Measurements from ENCODE around the gene PHKG2.
"Not testable (repeated sequence)": the region's sequence is repeated elsewhere in the genome, so short reads cannot be mapped to it uniquely, and the experiment has no call there.

PHKG2 gene, protein sequence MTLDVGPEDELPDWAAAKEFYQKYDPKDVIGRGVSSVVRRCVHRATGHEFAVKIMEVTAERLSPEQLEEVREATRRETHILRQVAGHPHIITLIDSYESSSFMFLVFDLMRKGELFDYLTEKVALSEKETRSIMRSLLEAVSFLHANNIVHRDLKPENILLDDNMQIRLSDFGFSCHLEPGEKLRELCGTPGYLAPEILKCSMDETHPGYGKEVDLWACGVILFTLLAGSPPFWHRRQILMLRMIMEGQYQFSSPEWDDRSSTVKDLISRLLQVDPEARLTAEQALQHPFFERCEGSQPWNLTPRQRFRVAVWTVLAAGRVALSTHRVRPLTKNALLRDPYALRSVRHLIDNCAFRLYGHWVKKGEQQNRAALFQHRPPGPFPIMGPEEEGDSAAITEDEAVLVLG

DNA sequence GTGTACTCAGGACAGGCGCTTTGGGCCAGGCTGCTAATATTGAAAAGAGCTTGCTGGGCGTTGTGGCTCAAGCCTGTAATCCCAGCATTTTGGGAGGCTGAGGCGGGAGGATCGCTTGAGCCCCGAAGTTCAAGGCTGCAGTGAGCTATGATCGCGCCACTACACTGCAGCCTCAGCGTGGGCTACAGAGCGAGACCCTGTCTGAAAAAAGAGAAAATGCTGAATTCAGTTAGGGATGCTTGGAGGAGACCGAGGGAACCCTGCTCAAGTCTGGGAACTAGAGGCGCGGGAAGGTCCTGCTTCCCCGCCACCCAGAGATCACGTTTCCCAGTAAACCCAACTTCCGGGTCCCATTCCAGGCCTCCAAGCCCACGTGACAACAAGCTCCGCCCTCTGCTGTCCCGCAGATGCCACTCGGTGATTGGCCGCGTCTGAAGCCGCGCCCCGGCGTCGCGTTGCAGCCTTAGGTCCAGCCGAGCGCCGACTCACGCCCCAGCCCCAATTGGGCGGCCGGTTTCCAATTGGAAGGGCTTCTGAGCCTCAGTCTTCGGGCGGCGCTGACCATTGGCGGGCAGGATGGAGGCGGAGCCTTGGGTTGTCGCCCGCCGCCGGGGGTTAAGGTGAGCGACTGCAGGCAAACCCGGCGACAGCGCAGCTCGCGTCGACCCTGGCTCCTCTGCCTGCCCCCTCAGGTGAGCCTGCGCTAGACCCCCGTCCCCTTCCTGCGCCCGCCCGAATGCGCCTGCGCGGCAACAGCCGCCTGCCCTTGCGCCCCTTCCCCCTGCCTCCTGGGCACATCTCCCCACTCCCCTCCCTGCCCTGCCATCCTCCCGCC, at the start of gene PHKG2:
Gene PHKG2, plus strand, starts transcription at position 627 of the 835 bp plus-strand sequence. CDS start 396 bp downstream, outside the sequence.
- peak; percentile 84 to 91 for DNase-seq (ENCODE audit: low read depth in 2 of 2)

DNA sequence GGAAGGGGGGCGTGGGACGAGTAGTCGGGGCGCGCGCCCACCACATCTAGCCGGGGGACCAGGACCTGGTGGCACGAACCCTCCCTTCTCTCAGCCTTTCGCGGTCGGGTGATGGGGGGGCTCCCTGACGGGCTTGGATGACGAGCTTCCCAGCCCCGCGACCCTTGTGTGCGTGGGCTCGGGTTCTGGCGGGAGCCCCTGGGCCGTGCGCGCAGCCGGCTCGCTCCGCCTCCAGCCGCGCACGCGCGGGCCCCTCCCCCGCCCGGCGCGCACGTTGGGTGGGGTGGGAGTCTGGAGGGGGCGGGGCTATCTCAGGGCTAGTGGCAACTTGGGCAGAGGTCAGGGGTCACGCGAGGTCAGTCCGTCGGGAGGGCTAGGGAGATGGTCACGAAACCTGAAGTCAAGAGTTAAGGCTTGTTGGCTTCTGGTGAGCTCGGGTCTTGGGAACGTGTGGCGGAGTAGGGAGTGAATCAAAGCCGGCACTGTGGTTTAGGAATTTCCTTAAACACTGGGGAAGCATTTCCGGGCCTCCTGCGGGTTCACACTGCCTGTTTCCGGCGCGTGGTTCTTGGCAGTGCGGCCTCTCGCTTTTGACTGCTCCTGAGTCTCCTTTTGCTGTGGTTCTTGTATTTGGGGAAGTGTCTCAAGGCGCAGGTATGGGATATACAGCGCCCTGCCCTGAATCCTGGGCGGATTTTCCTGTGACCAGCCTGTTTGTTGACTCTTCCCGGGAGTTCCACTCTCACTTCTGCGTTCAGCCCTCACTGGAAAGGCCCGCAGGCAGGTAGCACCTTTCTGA, 49.2 kb upstream of the PHKG2 start, which contains the start of gene SRCAP:
Gene SRCAP, plus strand, starts transcription at position 356 of the 799 bp plus-strand sequence. CDS start 1,654 bp downstream, outside the sequence.
- peak; percentile 69 to 76 for DNase-seq (ENCODE audit: low read depth in 2 of 2)

DNA sequence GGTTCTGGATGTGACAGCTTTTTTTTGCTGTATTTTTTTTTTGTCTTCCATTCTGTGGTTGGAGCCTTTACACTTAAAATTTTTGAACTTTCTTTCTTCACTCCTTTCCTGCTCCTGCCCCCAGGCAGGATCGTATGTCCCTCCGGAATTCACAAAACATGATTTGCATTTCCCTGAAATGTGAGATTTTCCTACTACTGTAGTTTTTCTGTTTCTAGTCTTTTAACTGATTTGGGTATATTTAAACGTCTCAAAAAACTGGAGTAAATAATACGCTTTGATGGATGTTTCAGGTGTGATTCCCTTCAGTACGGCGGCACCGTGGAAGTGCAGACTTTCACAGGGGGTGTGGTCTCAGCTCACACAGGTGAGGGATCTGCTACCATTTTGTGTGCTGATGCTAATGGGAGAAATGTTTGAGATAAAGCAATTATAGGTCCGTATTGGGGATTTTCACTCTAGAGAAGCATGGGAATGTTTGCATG, 48.6 kb upstream of the PHKG2 start:
- DNase-seq (ENCODE audit: low read depth in 2 of 2) = no peak

DNA sequence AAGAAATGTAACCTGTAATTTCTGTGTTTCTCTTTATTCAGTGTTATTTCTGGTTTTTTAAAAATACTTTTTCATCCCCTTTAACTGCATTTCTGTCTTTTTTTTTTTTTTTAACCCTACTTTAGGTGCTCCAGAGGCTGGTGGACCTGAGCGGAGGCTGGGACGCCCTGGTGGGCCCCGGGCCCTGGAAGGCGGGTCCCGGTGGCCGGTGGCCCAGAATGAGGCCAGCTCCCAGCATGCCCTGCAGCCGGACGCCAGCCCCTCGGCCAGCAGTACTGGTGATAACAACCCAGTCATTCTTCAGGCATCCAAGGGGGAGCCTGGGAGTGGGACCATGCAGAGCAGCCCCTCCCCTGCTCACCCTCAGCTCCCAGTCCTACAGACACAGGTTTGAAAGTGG, 47.7 kb upstream of the PHKG2 start:
- no peak for DNase-seq (ENCODE audit: low read depth in 2 of 2)

DNA sequence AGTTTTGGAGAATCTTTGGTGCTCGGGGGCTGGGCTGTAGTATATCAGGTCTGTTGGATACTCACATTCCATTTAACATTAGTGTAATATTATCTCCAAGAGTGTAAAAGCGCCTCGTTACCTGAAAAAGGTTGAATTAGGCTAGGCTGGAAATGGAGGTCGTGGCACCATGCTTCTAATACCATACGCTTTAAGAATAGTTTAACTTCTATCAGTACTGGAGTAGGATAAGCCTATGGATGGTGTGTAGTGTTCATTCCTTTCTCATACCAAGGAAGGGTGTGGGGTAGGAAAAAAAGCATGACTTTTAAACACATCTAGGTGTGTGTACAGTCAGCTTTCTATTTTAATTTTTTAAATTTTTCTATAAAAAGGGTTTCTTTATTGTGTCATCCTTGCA, 47.3 kb upstream of the PHKG2 start:
- DNase-seq (ENCODE audit: low read depth in 2 of 2) = no peak

DNA sequence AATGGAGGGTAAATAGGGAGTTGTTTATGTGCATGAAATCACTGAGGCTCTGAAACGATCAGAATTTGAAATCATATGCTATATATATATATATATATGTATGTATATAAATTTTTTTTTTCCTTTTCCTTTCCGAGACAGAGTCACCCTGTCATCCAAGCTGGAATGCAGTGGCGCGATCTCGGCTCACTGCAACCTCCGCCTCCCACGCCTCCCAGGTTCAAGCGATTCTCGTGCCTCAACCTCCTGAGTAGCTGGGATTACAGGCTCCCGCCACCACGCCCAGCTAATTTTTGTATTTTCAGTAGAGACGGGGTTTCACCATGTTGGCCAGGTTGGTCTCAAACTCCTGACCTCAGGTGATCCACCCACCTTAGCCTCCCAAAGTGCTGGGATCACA, 45.2 kb upstream of the PHKG2 start:
- not testable (repeated sequence) for DNase-seq (ENCODE audit: low read depth in 2 of 2)

DNA sequence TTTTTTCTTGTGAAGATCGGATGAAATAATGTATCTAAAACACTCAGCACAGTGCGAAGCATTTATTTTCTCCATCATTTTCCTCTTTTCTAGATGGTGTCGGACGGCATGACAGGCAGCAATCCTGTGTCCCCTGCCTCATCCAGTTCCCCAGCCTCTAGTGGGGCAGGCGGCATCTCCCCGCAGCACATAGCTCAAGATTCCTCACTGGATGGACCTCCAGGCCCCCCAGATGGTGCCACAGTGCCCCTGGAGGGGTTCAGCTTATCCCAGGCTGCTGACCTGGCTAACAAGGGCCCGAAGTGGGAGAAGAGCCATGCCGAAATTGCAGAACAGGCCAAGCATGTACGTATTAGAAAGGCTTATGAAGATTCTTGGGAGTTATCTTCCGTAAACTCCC, 44.3 kb upstream of the PHKG2 start:
- no peak for DNase-seq (ENCODE audit: low read depth in 2 of 2)

DNA sequence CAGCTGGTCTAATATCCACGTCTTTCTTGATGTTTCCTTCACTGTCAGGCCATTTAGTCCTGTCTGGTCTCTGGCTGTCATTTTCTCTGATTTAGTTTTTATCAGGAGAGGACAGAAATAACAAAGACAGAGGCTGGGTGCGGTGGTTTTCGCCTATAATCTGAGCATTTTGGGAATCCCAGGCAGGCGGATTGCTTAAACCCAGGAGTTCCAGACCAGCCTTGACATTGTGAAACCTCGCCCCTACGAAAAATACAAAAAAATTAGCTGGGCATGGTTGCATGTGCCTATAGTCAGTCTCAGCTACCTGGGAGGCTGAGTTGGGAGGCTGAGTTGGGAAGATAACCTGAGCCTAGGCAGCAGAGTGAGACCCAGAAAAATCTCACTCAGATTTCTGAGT, 42.2 kb upstream of the PHKG2 start:
- DNase-seq (ENCODE audit: low read depth in 2 of 2) = no peak

DNA sequence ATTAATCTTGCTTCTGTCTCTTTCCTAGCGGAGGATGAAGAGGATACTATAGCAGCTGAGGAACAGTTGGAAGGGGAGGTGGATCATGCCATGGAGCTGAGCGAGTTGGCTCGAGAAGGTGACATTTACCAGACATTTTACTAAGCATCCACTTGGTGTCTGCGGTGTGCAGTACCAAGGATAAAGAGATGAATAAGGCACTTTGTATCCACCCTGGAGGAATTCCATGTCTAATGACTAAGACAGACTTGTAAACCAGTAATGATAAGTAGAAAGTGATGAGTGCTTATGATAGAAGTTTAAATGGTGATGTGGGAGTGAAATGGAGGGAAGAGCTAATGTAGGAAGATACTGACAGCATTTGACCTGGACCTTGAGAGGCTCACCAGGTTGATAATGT, 37.3 kb upstream of the PHKG2 start:
- no peak for DNase-seq (ENCODE audit: low read depth in 2 of 2)

DNA sequence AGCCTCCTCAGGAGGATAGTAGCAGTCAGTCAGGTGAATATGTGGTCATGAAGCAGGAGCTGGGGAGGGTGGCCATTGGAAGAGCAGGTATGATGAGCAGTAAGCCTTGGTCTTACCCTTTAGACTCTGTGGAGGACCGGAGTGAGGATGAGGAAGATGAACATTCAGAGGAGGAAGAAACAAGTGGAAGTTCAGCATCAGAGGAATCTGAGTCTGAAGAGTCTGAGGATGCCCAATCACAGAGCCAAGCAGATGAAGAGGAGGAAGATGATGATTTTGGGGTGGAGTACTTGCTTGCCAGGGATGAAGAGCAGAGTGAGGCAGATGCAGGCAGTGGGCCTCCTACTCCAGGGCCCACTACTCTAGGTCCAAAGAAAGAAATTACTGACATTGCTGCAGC, 36.5 kb upstream of the PHKG2 start:
- DNase-seq (ENCODE audit: low read depth in 2 of 2) = no peak

DNA sequence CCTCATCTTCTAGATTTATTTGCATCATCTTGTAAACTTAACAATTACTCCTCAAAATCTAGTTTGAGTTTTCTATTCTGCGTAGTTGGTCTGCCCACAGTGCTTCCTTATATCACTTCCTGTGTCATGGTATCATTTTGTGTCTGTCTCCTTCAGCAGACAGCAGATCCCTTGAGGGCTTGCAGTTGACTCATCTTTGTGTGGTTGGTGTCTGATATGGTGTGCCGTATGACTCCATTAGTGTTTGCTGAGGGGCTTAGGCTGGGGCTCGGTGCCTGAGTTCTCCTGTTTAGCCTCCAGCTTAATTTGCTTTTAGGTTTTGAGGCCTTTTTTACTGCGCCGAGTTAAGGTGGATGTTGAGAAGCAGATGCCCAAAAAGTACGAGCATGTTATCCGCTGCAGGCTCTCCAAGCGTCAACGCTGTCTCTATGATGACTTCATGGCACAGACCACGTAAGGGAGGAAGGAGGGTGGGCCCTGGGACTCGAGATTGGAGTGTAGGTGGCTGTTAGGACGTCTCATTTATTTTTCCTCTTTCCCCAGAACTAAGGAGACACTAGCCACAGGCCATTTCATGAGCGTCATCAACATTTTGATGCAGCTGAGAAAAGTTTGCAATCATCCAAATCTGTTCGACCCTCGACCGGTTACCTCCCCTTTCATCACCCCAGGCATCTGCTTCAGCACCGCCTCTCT, 32.3 kb upstream of the PHKG2 start:
- peak; percentile 32 to 38 for DNase-seq (ENCODE audit: low read depth in 2 of 2)

DNA sequence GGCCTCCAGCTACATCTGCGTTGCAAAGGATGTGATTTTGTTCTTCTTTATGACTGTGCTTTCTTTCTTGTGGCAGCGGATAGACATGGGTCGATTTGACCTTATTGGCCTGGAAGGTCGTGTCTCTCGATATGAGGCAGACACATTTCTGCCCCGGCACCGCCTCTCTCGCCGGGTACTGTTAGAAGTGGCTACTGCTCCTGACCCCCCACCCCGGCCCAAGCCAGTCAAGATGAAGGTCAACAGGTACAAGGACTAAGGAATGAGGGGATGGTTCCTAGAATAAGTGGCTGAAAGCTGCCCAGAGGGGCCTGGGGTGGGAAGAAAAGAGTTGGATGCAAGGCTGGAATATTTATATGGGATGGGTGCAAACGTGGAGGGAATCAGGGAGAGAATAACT, 28.1 kb upstream of the PHKG2 start:
- no peak for DNase-seq (ENCODE audit: low read depth in 2 of 2)

DNA sequence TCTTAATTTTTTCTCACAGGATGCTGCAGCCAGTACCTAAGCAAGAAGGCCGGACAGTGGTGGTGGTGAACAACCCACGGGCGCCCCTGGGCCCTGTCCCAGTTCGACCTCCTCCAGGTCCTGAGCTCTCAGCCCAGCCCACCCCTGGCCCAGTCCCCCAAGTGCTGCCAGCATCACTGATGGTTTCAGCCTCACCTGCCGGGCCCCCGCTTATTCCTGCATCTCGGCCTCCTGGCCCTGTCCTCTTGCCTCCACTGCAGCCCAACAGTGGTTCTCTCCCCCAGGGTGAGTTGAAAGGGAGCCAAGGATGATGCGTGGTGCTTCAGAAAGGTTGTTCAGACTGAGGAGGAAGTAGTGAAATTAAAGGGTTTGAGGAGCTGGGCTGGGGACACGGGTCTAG, 27.5 kb upstream of the PHKG2 start:
- DNase-seq (ENCODE audit: low read depth in 2 of 2) = no peak

DNA sequence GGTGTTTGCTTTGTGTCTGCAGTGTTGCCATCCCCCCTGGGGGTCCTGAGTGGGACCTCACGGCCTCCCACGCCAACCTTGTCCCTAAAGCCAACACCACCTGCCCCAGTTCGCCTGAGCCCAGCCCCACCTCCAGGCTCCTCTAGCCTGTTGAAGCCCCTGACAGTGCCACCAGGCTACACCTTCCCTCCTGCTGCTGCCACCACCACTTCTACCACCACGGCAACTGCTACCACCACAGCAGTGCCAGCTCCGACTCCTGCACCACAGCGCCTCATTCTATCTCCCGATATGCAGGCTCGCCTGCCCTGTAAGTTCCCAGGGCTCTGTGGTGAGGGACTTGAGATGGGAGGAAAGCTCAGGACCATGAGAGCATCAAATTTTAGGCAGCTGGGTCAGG, 27.1 kb upstream of the PHKG2 start:
- DNase-seq (ENCODE audit: low read depth in 2 of 2) = no peak

DNA sequence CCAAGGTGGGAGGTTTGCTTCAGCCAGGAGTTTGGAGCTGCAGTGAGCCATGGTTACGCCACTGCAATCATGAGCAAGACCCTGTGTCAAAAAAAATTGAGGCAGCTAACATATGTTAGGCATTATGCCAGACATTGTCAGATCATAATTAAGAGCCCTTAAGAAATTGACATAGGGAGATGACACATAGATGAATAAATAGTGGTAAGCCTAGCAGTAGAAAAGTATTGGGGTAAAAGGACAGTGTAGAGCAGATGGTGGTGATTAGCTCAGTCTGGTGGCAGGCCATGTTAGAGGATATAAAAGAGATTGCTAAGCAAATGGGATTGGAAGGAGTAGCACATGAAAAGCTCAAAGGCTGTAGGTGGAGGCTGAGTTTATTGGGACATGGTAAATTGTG, 26.6 kb upstream of the PHKG2 start:
- no peak for DNase-seq (ENCODE audit: low read depth in 2 of 2)

DNA sequence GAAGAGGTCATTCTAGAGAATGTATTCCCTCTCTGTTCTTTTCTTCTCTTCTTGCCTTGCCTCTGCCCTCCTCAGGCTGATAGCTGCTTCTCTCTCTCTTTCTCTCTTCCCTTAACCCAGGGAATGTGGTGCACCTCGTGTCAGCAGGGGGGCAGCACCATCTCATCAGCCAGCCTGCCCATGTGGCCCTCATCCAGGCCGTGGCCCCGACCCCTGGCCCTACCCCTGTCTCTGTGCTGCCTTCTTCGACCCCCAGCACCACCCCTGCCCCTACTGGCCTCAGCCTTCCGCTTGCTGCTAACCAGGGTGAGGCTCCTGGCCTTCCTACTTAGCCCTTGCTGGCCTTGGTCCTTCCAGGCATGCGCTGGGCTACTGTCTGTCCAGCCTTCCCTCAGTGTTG, 25.8 kb upstream of the PHKG2 start:
- DNase-seq (ENCODE audit: low read depth in 2 of 2) = no peak

DNA sequence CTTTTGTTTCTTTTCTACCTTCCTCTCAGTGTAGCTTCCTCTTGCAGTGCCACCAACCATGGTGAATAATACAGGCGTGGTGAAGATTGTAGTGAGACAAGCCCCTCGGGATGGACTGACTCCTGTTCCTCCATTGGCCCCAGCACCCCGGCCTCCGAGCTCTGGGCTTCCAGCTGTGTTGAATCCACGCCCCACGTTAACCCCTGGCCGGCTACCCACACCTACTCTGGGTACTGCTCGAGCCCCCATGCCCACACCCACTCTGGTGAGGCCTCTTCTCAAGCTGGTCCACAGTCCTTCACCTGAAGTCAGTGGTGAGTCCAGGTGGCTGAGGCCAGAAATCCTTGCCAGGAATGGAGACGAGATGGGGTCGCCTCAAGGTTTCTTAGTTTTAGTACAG, 25.3 kb upstream of the PHKG2 start:
- DNase-seq (ENCODE audit: low read depth in 2 of 2) = no peak

DNA sequence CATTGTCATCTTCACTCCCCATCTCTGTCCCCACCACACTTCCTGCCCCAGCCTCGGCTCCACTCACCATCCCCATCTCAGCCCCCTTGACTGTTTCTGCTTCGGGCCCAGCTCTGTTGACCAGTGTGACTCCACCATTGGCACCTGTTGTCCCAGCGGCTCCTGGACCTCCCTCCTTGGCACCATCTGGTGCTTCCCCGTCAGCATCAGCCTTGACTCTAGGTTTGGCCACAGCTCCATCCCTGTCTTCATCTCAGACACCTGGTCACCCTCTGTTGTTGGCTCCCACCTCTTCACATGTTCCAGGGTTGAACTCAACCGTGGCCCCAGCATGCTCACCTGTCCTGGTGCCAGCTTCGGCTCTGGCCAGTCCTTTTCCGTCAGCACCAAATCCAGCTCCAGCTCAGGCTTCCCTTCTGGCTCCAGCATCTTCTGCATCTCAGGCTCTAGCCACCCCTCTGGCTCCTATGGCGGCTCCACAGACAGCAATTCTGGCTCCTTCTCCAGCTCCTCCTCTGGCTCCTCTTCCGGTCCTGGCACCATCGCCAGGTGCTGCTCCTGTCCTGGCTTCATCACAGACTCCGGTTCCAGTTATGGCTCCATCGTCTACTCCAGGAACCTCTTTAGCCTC, 24.4 kb upstream of the PHKG2 start:
- no peak for DNase-seq (ENCODE audit: low read depth in 2 of 2)

DNA sequence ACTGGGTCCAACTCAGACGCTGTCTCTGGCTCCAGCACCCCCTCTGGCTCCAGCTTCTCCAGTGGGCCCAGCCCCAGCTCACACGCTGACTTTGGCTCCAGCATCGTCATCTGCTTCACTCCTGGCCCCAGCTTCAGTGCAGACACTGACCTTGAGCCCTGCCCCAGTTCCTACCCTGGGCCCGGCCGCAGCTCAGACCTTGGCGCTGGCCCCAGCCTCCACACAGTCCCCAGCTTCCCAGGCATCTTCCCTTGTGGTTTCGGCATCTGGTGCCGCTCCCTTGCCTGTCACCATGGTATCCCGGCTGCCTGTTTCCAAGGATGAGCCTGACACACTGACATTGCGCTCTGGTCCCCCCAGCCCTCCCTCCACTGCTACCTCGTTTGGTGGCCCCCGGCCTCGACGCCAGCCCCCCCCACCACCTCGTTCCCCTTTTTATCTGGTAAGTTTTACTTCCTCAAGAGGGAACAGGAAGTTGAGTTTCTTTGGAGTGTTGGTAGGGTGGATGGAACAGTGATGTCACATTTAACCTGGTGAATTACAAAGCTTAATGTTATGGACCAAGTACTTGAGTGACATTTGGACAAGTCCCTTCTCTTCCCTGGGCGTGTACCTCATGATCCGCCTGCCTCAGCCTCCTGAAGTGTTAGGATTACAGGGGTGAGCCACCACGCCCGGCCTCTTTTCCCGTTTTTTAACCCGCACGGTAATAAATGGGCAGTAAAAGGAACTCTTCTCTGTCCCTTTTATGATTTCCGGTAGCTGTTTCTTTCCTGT, 23.4 kb upstream of the PHKG2 start:
- no peak for DNase-seq (ENCODE audit: low read depth in 2 of 2)

DNA sequence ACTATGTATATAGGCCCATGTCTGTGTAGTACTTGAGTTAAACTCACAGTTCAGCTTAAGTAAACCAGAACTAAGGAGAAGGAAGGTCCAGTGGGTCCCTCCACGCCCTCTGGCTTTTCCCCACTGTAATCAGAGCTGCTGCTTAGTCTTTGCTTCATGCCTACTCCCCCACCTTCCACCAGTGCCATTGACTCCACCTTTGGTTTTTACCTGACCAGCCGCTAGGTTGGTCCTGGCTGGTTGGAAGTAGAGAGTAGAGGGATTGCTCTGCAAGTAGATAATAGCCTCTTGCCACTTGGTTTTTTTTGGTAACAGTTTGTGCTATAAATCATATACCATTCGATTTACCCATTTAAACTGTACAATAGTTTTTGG, 22.8 kb upstream of the PHKG2 start:
- DNase-seq (ENCODE audit: low read depth in 2 of 2) = no peak

Measured in stimulated activated CD8-positive, alpha-beta memory T cell treated with anti-CD3 and anti-CD28 coated beads, Interleukin-7, amount 100 ng/mL, for 4 hours (primary cell).